H9 (cell line): ENCODE results near the gene IGBP1. TPM values are rescaled to one million over a fixed set of nuclear protein-coding genes. Genes with fewer than 3 reads are reported as not detected.

ENCODE experiments used
- DNase-seq: peaks from one replicate; pipeline ENCODE4 v3.0.0-alpha.2; 2017
- H2AFZ ChIP-seq: one replicate; pipeline ENCODE4 v1.6.1; 2013; ENCODE audit warnings: mild to moderate bottlenecking, low read length, control low read depth, moderate library complexity
- H2AK5ac ChIP-seq: 2 replicates; pipeline ENCODE4 v1.6.1; 2013; ENCODE audit warnings: low read length, control low read depth, mixed read lengths; ENCODE audit not compliant: insufficient read length
- H2BK120ac ChIP-seq: one replicate; pipeline ENCODE4 v1.6.1; 2013; ENCODE audit warnings: low read depth, mild to moderate bottlenecking, low read length, control low read depth, inconsistent platforms; ENCODE audit not compliant: poor library complexity, severe bottlenecking
- H2BK12ac ChIP-seq: 2 replicates; pipeline ENCODE4 v1.6.1; 2013; ENCODE audit warnings: low read length, control low read depth, mixed read lengths, low read depth; ENCODE audit not compliant: insufficient read length
- H2BK15ac ChIP-seq: 2 replicates; pipeline ENCODE4 v1.6.1; 2013; ENCODE audit warnings: low read depth, low read length, control low read depth
- H2BK20ac ChIP-seq: one replicate; pipeline ENCODE4 v1.6.1; 2013; ENCODE audit warnings: low read depth, mild to moderate bottlenecking, low read length, control low read depth, inconsistent platforms; ENCODE audit not compliant: poor library complexity, severe bottlenecking
- H2BK5ac ChIP-seq: 2 replicates; pipeline ENCODE4 v1.6.1; 2013; ENCODE audit warnings: low read length, control low read depth, mixed read lengths; ENCODE audit not compliant: insufficient read length
- H3K14ac ChIP-seq: 2 replicates; pipeline ENCODE4 v1.6.1; 2013; ENCODE audit warnings: low read length, control low read depth; ENCODE audit not compliant: insufficient read depth
- H3K18ac ChIP-seq: 2 replicates; pipeline ENCODE4 v1.6.1; 2013; ENCODE audit warnings: low read depth, mild to moderate bottlenecking, mixed read lengths, low read length, control low read depth; ENCODE audit not compliant: insufficient read length
- H3K23ac ChIP-seq: 2 replicates; pipeline ENCODE4 v1.6.1; 2013; ENCODE audit warnings: low read length, control low read depth, mixed read lengths, low read depth; ENCODE audit not compliant: insufficient read length
- H3K23me2 ChIP-seq: 2 replicates; pipeline ENCODE4 v1.6.1; 2013; ENCODE audit warnings: low read depth, mild to moderate bottlenecking, mixed read lengths, low read length, control low read depth; ENCODE audit not compliant: insufficient read length, poor library complexity, severe bottlenecking
- H3K27ac ChIP-seq: 2 replicates; pipeline ENCODE4 v1.5.1; 2013; ENCODE audit warnings: low read length, control low read depth, mixed read lengths, low read depth; ENCODE audit not compliant: insufficient read length
- H3K27me3 ChIP-seq: 2 replicates; pipeline ENCODE4 v1.6.1; 2013; ENCODE audit warnings: low read length, control low read depth, inconsistent platforms; ENCODE audit not compliant: insufficient read depth
- H3K4ac ChIP-seq: 2 replicates; pipeline ENCODE4 v1.6.1; 2013; ENCODE audit warnings: low read depth, mild to moderate bottlenecking, control low read depth, inconsistent platforms, low read length, moderate library complexity
- H3K4me1 ChIP-seq: 2 replicates; pipeline ENCODE4 v1.6.1; 2013; ENCODE audit warnings: low read length, control low read depth, inconsistent platforms; ENCODE audit not compliant: insufficient read depth
- H3K4me2 ChIP-seq: 2 replicates; pipeline ENCODE4 v1.6.1; 2013; ENCODE audit warnings: low read length, control low read depth, mixed read lengths; ENCODE audit not compliant: insufficient read length, insufficient read depth
- H3K56ac ChIP-seq: 2 replicates; pipeline ENCODE4 v1.6.1; 2013; ENCODE audit warnings: low read depth, mild to moderate bottlenecking, mixed read lengths, low read length, control low read depth; ENCODE audit not compliant: insufficient read length
- H3K79me1 ChIP-seq: 2 replicates; pipeline ENCODE4 v1.6.1; 2013; ENCODE audit warnings: low read depth, mild to moderate bottlenecking, moderate library complexity, low read length, control low read depth, inconsistent platforms; ENCODE audit not compliant: insufficient read depth, poor library complexity, severe bottlenecking
- H3K79me2 ChIP-seq: 2 replicates; pipeline ENCODE4 v1.6.1; 2013; ENCODE audit warnings: low read length, control low read depth, inconsistent platforms; ENCODE audit not compliant: insufficient read depth
- H3K9ac ChIP-seq: 2 replicates; pipeline ENCODE4 v1.6.1; 2013; ENCODE audit warnings: low read length, control low read depth, mixed read lengths; ENCODE audit not compliant: insufficient read length; ENCODE audit errors: extremely low read depth
- H3K9me3 ChIP-seq: one replicate; pipeline ENCODE4 v1.6.1; 2013; ENCODE audit warnings: low read depth, low read length, inconsistent platforms; ENCODE audit not compliant: control insufficient read depth
- H3T11ph ChIP-seq: one replicate; pipeline ENCODE4 v1.6.1; 2013; ENCODE audit warnings: mild to moderate bottlenecking, low read length, control low read depth, inconsistent platforms
- H4K20me1 ChIP-seq: one replicate; pipeline ENCODE4 v1.6.1; 2013; ENCODE audit not compliant: control insufficient read depth, insufficient read length, insufficient read depth
- H4K5ac ChIP-seq: 2 replicates; pipeline ENCODE4 v1.6.1; 2013; ENCODE audit warnings: low read depth, mild to moderate bottlenecking, mixed read lengths, low read length, control low read depth; ENCODE audit not compliant: insufficient read length
- H4K8ac ChIP-seq: replicated peaks from 2 replicates; pipeline ENCODE4 v1.6.1; 2013; ENCODE audit warnings: low read length, control low read depth, mixed read lengths, low read depth; ENCODE audit not compliant: insufficient read length
- H4K91ac ChIP-seq: 2 replicates; pipeline ENCODE4 v1.6.1; 2013; ENCODE audit warnings: low read depth, mild to moderate bottlenecking, moderate library complexity, mixed read lengths, low read length, control low read depth; ENCODE audit not compliant: insufficient read length
- H3K27ac Mint-ChIP-seq, 3 experiments: 2 replicates in 2 of 3; 3 replicates in 1 of 3; pipeline ENCODE4 v1.8.0; 2020 to 2021; ENCODE audit warnings: mixed read lengths in 3 of 3, mild to moderate bottlenecking in 1 of 3, moderate library complexity in 1 of 3
- H3K27me3 Mint-ChIP-seq: 2 replicates; pipeline ENCODE4 v1.8.0; 2021; ENCODE audit warnings: low read depth, mild to moderate bottlenecking, moderate library complexity, mixed read lengths
- H3K36me3 Mint-ChIP-seq, 3 experiments: 2 replicates in 2 of 3; 3 replicates in 1 of 3; pipeline ENCODE4 v1.8.0; 2020 to 2021; ENCODE audit warnings: low read depth in 3 of 3, mixed read lengths in 3 of 3; ENCODE audit not compliant: insufficient read depth in 1 of 3
- H3K4me1 Mint-ChIP-seq, 2 experiments: 2 replicates each; pipeline ENCODE4 v1.8.0; 2020; ENCODE audit warnings: mixed read lengths in 2 of 2
- H3K4me3 Mint-ChIP-seq, 2 experiments: 2 replicates in 1 of 2; 3 replicates in 1 of 2; pipeline ENCODE4 v1.8.0; 2020 to 2021; ENCODE audit warnings: mild to moderate bottlenecking in 2 of 2, mixed read lengths in 2 of 2, moderate library complexity in 1 of 2
- H3K9me3 Mint-ChIP-seq, 2 experiments: 2 replicates in 1 of 2; 3 replicates in 1 of 2; pipeline ENCODE4 v1.8.0; 2020; ENCODE audit warnings: mild to moderate bottlenecking in 2 of 2, mixed read lengths in 2 of 2, moderate library complexity in 1 of 2
- CTCF ChIP-seq: fragments of 200-600 bp; sonication (generic); conservative IDR thresholded peaks from 3 replicates; pipeline ENCODE4 v1.8.0; 2021; ENCODE audit warnings: antibody characterized with exemption, mild to moderate bottlenecking
- WGBS: extraction: QIAGEN DNeasy Blood & Tissue Kit; methylation state at CpG from one replicate; pipeline ENCODE4 v1.1.7; 2013; ENCODE audit warnings: missing lambda C conversion rate, low lambda C conversion rate, mixed read lengths; ENCODE audit not compliant: insufficient read length; ENCODE audit errors: extremely low coverage; 5-methylcytosine and 5-hydroxymethylcytosine counted together
- total RNA-seq: library from RNA; stranded (reverse); gene quantifications from 2 replicates; pipeline ENCODE4 v1.2.1, GENCODE V29; 2021

The IGBP1 gene
- total RNA-seq, 1 experiment from 2014 or later = 45.0 TPM

- Histone ChIP-seq H2BK5ac (no peak overlapping the region), H3K18ac (no peak overlapping the region), H3T11ph (no peak overlapping the region), H2AK5ac (no peak overlapping the region), H3K4me2 (no peak overlapping the region), H3K79me2 (no peaks in the 10 kb centered on the region), H3K4me1 (peaks cover 3% of the 10 kb centered on the region; the same call in 1 of the 2 replicates), H3K27me3 (no peaks in the 10 kb centered on the region), H4K91ac (no peak overlapping the region), H3K56ac (no peak overlapping the region), H3K79me1 (no peaks in the 10 kb centered on the region), H4K20me1 (no peaks in the 10 kb centered on the region), H3K27ac (no peak overlapping the region), H3K4ac (no peak overlapping the region), H3K14ac (no peak overlapping the region), H3K23ac (no peak overlapping the region), H2AFZ (no peak overlapping the region), H2BK12ac (no peak overlapping the region), H4K8ac (no peak overlapping the region), H3K9me3 (peaks cover 35% of the 10 kb centered on the region), H3K9ac (no peak overlapping the region), H2BK20ac (no peak overlapping the region), H4K5ac (no peak overlapping the region), H2BK15ac (no peak overlapping the region), H3K23me2 (no peaks in the 10 kb centered on the region), H2BK120ac (no peak overlapping the region)
- 100% methylated on average over 1 of the region's 2 CpGs for WGBS
- Mint-ChIP-seq H3K4me1 (peaks cover 16 to 17% of the 10 kb centered on the region in 2 experiments), H3K4me3 (no peak overlapping the region), H3K9me3 (peaks cover 66 to 71% of the 10 kb centered on the region in 2 experiments), H3K36me3 (peaks cover 15 to 21% (median 19%) of the 10 kb centered on the region in 3 experiments), H3K27me3 (peaks cover 3% of the 10 kb centered on the region), H3K27ac (no peak overlapping the region)
- no peak for TF ChIP-seq CTCF
- no peak for DNase-seq
Measured at GRCh38 chrX:70124678-70125077, 8.6 kb upstream of the IGBP1 start.
